Activated B cell treated with CpG ODN at 0.5 μM for 24 hours (primary cell): ENCODE results near the gene EPN2. TPM values are rescaled to one million over a fixed set of nuclear protein-coding genes. Genes with fewer than 3 reads are reported as not detected.

Experiments used
- ATAC-seq: fragments of 200-7000 bp; cut with Tn5 transposase; one replicate; pipeline ENCODE4 v1.10.0; 2021; ENCODE audit warnings: low read depth, mild to moderate bottlenecking, moderate library complexity
- CTCF ChIA-PET: fragments of 350-600 bp; sonication (Branson Sonifier 250); formaldehyde crosslinking; loops from one replicate; lab custom pipeline; 2021; ENCODE audit warnings: antibody characterized with exemption; lab: Charles Lee
- POLR2A ChIA-PET: fragments of 350-600 bp; sonication (Branson Sonifier 250); formaldehyde crosslinking; loops from one replicate; lab custom pipeline; 2021; ENCODE audit warnings: antibody characterized with exemption; lab: Charles Lee
- DNase-seq: peaks from one replicate; pipeline ENCODE4 v3.0.0; 2022
- H3K27ac Mint-ChIP-seq: one replicate; pipeline ENCODE4 v1.8.0; 2020; ENCODE audit warnings: mixed read lengths
- H3K27me3 Mint-ChIP-seq: one replicate; pipeline ENCODE4 v1.8.0; 2021; ENCODE audit warnings: mixed read lengths
- H3K36me3 Mint-ChIP-seq: one replicate; pipeline ENCODE4 v1.8.0; 2021; ENCODE audit warnings: low read depth, mixed read lengths
- H3K4me1 Mint-ChIP-seq: one replicate; pipeline ENCODE4 v1.8.0; 2021; ENCODE audit warnings: mixed read lengths
- H3K4me3 Mint-ChIP-seq: one replicate; pipeline ENCODE4 v1.8.0; 2020; ENCODE audit warnings: mild to moderate bottlenecking, mixed read lengths
- H3K9me3 Mint-ChIP-seq: one replicate; pipeline ENCODE4 v1.8.0; 2020; ENCODE audit warnings: mixed read lengths
- intact Hi-C: fragments of 100-400 bp; cut with micrococcal nuclease; formaldehyde crosslinking; loops from one replicate; pipeline ENCODE4 v1.15.1; 2024
- total RNA-seq: library from RNA; stranded (reverse); gene quantifications from 2 replicates; pipeline ENCODE4 v1.2.3, GENCODE V29; 2022
- TF ChIP-seq, protein P1 (sequence below): fragments of 200-600 bp; IDR thresholded peaks from one replicate; pipeline ENCODE4 v1.8.0; 2022; ENCODE audit warnings: antibody characterized with exemption, mild to moderate bottlenecking

Gene EPN2
- total RNA-seq, 1 donor from 2014 or later: 16.6 TPM

DNA sequence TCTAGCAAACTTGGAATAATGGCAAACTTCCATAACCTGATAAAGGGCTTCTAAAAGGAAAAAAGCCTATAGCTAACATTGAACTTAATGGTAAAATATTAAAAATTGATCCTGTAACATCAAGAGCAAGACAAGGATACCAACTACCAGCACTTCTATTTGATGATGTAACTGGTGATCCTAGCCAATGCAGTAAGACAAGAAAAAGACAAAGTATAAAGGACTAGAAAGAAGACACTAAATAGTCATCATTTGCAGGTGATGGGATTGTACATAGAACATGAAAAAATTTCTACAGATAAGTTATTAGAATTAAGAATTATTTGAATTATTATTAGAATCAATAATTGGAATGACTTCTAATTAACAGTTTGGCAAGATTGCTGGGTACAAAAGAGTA, 88.4 kb downstream of the EPN2 start:
- Mint-ChIP-seq H3K36me3 (peaks cover 6% of the 10 kb centered on the region), H3K9me3 (peaks cover 2% of the 10 kb centered on the region), H3K4me3 (no peak overlapping the region), H3K4me1 (no peaks in the 10 kb centered on the region), H3K27me3 (peaks cover 2% of the 10 kb centered on the region), H3K27ac (no peak overlapping the region)
- intact Hi-C loops: no loop called here
- ChIA-PET POLR2A (no interaction called here), CTCF (interaction anchor here (1.1 kb wide), 1 partner anchor 13 kb away, joined by 3 read pairs; no protein-coding TSS in a partner anchor)
- TF ChIP-seq, protein P1, sequence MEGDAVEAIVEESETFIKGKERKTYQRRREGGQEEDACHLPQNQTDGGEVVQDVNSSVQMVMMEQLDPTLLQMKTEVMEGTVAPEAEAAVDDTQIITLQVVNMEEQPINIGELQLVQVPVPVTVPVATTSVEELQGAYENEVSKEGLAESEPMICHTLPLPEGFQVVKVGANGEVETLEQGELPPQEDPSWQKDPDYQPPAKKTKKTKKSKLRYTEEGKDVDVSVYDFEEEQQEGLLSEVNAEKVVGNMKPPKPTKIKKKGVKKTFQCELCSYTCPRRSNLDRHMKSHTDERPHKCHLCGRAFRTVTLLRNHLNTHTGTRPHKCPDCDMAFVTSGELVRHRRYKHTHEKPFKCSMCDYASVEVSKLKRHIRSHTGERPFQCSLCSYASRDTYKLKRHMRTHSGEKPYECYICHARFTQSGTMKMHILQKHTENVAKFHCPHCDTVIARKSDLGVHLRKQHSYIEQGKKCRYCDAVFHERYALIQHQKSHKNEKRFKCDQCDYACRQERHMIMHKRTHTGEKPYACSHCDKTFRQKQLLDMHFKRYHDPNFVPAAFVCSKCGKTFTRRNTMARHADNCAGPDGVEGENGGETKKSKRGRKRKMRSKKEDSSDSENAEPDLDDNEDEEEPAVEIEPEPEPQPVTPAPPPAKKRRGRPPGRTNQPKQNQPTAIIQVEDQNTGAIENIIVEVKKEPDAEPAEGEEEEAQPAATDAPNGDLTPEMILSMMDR: no peak
- ATAC-seq (no peak), DNase-seq (no peak)

DNA sequence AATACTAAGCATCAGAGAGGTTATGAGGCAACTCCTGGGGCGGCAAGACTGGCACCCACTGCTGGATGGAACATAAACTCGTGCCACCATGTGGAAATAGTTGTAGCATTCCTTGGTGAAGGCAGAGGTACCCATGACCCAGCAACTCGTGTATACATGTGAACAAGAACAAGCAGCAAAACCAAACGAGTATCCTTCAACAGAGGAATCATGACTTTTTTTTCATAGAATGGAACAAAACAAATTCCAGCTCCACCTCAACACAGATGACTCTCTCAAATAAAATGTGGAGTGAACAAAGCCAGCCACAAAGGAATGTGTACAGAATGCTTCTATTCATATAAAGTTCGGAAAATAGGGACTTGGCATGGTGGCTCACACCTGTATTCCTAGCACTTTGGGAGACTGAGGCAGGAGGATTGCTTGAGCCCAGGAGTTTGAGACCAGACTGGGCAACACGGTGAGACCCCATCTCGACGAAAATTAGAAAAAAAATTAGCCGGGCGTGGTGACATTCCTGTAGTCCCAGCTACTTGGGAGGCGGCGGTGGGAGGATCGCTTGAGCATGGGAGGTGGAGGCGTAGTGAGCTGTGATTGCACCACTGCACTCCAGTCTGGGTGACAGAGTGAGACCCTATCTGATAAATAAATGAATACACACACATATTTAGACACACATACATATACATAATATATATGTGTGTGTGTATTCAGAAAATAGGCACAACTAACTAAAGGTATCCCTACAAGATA, 90.0 kb downstream of the EPN2 start:
- H3K27me3 Mint-ChIP-seq: no peaks in the 10 kb centered on the region
- peaks cover 2% of the 10 kb centered on the region for H3K9me3 Mint-ChIP-seq
- ChIA-PET CTCF (interaction anchor here (2.7 kb wide), 1 partner anchor 11 kb away, joined by 11 read pairs; no protein-coding TSS in a partner anchor), POLR2A (no interaction called here)
- no peak overlapping the region for H3K27ac Mint-ChIP-seq
- TF ChIP-seq, protein P1: no peak
- DNase-seq (no peak), ATAC-seq (no peak)
- intact Hi-C loops: no loop called here
- H3K4me1 Mint-ChIP-seq: no peaks in the 10 kb centered on the region
- peaks cover 6% of the 10 kb centered on the region for H3K36me3 Mint-ChIP-seq
- H3K4me3 Mint-ChIP-seq: no peak overlapping the region

DNA sequence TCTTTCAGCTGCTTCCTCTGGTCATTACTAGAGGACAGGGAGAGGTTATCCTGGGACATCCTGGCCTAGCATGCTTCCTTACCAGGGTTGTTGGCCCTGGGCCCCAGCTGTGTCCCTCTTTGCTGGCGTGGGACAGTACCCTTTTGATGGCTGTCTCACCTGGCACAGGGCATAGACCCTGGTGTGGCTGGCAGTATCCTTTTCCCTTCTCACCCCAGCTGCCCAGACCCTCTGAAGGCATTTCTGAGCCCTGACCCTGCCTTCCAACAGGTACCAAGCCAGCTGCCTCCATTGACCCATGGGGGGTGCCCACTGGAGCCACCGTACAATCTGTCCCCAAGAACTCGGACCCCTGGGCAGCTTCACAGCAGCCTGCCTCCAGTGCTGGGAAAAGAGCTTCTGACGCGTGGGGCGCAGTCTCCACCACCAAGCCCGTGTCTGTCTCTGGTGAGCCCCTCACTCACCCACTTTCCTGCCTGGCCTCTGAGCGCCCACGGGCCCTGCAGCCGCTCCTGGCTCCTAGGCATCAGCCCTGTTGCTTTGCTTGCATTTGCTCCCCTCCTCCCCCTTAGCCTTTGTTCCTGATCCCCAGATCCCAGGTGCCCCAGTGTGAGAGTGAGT, 91.4 kb downstream of the EPN2 start:
- TF ChIP-seq, protein P1: no peak
- no peak for DNase-seq
- Mint-ChIP-seq H3K27ac (no peak overlapping the region), H3K9me3 (peaks cover 2% of the 10 kb centered on the region), H3K27me3 (no peaks in the 10 kb centered on the region), H3K4me1 (no peaks in the 10 kb centered on the region), H3K4me3 (no peak overlapping the region), H3K36me3 (peaks cover 3% of the 10 kb centered on the region)
- no peak for ATAC-seq
- ChIA-PET CTCF (interaction anchor here (2.7 kb wide), 1 partner anchor 10 kb away, joined by 11 read pairs; no protein-coding TSS in a partner anchor), POLR2A (no interaction called here)
- intact Hi-C loops: no loop called here

DNA sequence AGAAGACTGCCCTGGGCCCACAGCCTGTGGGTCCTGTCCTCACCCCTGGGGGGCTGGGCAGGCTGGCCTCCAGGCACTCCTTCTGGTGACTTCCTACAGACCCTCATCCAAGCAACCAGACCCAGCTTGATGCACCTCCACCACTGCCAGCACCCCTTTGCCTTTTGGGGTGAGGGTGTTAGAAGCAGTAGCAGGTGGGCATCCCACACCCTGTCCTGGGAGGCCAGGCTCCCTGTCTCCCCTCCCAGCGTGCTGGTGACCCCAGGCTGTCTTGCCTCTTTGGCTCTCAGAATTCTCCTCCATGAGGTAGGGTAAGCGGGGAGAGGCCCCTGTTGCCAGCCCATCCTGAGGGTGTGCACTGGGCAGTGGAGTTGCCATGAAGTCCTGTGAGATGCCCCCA, 92.0 kb downstream of the EPN2 start:
- Mint-ChIP-seq H3K4me3 (no peak overlapping the region), H3K36me3 (no peaks in the 10 kb centered on the region), H3K27me3 (no peaks in the 10 kb centered on the region), H3K9me3 (peaks cover 2% of the 10 kb centered on the region), H3K27ac (no peak overlapping the region), H3K4me1 (no peaks in the 10 kb centered on the region)
- ChIA-PET POLR2A (no interaction called here), CTCF (interaction anchor here (2.7 kb wide), 1 partner anchor 9 kb away, joined by 11 read pairs; no protein-coding TSS in a partner anchor)
- TF ChIP-seq, protein P1: no peak
- ATAC-seq (no peak), DNase-seq (no peak)
- intact Hi-C loops: no loop called here

DNA sequence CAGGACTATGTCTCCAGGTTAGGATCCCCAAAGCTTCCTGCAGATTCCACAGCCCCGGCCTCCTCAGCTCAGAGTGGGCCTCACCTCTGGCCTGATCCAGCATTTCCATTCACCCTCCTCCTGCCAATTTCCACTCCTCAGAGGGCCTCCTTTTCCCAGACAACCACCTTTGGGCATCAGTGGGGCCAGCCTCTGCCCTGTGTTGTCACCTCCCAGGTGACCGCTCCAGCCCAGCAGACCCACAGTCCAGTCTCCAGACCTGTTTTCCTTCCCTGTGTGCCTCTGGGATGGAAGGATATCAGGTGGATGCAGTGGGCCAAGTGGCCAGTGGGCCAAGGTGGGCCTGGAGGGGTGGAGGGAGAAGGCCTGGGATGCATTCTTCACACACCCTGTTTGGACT, 92.7 kb downstream of the EPN2 start:
- ChIA-PET CTCF (interaction anchor here (2.7 kb wide), 1 partner anchor 9 kb away, joined by 11 read pairs; no protein-coding TSS in a partner anchor), POLR2A (no interaction called here)
- Mint-ChIP-seq H3K9me3 (peaks cover 2% of the 10 kb centered on the region), H3K27ac (no peak overlapping the region), H3K4me1 (no peaks in the 10 kb centered on the region), H3K27me3 (no peaks in the 10 kb centered on the region), H3K4me3 (no peak overlapping the region), H3K36me3 (no peaks in the 10 kb centered on the region)
- intact Hi-C loops: loop anchor here (10.0 kb wide), 1 partner anchor 45 kb away; no protein-coding TSS in a partner anchor
- ATAC-seq (no peak), DNase-seq (no peak)
- TF ChIP-seq, protein P1: no peak
